GM12801 (cell line): Measurements from ENCODE around the gene MARCKSL1.

Source experiments
- TF ChIP-seq, protein P1 (sequence below): IDR thresholded peaks from one replicate; pipeline ENCODE4 v1.5.1; 2011; ENCODE audit warnings: control low read depth; ENCODE audit not compliant: insufficient read length; ENCODE audit errors: extremely low read depth

Gene MARCKSL1

GRCh38 chr1:32350785-32351398 is 14.9 kb upstream of the MARCKSL1 start:
- TF ChIP-seq, protein P1, sequence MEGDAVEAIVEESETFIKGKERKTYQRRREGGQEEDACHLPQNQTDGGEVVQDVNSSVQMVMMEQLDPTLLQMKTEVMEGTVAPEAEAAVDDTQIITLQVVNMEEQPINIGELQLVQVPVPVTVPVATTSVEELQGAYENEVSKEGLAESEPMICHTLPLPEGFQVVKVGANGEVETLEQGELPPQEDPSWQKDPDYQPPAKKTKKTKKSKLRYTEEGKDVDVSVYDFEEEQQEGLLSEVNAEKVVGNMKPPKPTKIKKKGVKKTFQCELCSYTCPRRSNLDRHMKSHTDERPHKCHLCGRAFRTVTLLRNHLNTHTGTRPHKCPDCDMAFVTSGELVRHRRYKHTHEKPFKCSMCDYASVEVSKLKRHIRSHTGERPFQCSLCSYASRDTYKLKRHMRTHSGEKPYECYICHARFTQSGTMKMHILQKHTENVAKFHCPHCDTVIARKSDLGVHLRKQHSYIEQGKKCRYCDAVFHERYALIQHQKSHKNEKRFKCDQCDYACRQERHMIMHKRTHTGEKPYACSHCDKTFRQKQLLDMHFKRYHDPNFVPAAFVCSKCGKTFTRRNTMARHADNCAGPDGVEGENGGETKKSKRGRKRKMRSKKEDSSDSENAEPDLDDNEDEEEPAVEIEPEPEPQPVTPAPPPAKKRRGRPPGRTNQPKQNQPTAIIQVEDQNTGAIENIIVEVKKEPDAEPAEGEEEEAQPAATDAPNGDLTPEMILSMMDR = no peak

- TF ChIP-seq, protein P1 = no peak
Measured at GRCh38 chr1:32349211-32349708, 13.2 kb upstream of the MARCKSL1 start.

- TF ChIP-seq, protein P1 = no peak
Measured at GRCh38 chr1:32346532-32347157, 10.6 kb upstream of the MARCKSL1 start.

DNA sequence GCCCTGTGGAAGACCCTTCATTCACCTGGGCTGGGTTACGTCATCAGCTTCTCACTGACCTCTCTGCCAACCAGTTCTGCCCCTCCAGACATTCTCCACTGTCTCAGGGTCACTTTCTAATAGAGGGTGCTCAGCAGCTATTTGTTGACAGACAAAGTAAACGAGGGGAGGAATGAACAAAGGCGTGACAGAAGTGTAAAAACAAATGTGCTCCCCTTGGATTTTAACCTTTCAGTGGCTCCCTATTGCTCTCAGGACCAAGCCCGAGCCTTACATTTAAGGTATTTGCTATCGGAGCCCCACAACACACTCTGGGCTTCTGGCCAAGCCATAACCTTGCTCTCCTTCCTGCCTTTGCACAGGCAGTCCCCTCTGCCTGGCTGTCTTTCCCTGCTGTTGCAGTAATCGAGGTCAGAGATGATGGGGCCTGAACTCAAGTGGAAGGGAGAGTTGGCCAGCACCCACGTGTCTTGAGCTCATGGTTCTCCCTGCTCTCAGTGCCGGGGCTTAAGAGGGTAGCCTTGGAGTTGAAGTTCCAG is 9.3 kb upstream of the MARCKSL1 start:
- TF ChIP-seq, protein P1 = no peak

- TF ChIP-seq, protein P1 = no peak
Measured at GRCh38 chr1:32342704-32343103, 6.7 kb upstream of the MARCKSL1 start.

DNA sequence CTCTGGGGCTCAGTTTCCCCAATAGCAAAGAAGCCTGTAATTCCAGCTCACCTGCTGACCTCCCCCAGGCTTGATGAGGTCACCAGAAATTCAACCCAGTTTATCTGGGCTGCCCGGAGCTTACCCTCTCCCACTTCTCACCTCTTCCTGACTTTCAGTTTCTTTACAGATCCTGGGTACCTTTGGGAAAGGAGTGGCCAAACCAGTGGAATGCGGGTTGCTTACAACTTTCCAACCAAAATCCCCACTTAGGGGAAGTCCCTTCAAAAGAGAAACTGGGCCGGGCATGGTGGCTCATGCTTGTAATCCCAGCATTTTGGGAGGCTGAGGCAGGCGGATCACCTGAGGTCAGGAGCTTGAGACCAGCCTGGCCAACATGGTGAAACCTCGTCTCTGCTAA is 5.9 kb upstream of the MARCKSL1 start:
- TF ChIP-seq, protein P1 = no peak

DNA sequence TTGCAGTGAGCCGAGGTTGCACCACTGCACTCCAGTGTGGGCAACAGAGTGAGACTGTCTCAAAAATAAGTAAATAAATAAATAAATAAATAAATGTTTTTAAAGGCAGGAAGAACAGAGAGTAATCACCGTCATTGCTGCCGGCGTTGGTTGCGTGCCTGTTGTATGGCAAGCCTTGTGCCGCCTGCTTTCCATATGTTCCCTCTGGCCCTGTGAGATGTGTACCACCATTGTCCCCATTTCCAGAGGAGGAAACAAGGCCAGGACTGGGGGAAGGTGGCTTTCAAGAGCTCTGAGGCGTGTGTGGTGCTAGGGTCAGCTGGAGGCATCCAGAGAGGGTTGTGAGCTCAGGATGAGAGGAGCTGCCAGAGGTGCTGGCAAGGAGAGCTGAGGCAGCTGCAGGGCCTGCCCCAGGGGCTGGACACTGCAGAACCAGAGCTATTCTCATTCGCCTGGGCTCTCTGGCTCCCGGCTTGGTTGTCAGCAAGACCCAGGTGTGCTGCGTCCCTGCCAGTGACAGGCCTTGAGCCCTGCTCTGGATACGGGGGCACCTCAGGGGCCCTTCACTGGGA is 5.2 kb upstream of the MARCKSL1 start:
- TF ChIP-seq, protein P1 = no peak
